Activated naive CD4-positive, alpha-beta T cell treated with Interleukin-2 at 50 U/mL for 16 hours (primary cell): ENCODE measurements around the gene NFKBIE.

ENCODE experiments used
- DNase-seq: peaks from one replicate; pipeline ENCODE4 v3.0.0-alpha.2; 2020

Gene NFKBIE

DNA sequence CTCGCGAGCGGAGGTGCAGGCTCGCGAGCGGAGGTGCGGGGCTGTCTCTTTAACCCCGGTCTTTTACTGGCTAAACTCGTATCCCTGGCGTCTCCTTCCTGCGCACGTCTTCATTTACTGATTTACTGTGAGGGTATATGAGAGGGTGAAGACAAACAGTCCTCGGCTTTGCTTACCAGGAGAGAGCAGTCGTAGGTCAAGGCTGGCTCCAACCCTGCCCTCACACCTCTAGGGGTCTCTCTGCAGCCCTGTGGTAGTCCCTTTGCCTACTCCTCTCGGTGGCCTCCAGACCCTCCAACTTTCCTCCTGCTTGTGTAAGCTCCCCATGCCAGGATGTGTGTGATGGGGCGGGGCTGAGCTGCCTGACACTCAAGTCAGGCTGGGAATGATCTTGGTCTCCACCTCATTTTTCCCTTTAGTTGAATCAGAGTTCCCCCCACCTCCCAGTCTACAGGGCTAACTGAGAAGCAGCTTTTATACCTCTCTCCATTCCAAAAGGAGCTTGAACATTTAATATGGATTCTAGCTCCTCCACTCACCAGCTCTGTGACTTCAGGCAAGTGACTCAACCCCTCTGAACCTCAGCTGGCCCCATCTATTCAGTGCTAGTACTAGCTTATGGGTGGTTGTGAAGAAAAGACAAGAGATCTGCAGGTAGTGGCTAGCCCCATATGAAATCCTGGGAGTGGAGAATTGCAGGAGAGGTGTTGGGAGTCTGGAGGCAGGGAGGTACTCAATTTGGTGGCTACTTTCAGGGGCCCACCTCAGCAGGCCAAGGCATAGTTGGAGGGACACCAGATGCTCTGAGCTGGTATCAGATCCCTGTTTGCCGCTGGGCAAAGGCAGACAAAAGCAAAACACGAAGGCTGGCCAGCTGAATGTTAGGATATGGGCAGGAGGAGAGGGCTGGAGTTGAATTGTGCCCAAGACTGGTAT, 41.1 kb downstream of the NFKBIE start:
- DNase-seq: peak; percentile 17

DNA sequence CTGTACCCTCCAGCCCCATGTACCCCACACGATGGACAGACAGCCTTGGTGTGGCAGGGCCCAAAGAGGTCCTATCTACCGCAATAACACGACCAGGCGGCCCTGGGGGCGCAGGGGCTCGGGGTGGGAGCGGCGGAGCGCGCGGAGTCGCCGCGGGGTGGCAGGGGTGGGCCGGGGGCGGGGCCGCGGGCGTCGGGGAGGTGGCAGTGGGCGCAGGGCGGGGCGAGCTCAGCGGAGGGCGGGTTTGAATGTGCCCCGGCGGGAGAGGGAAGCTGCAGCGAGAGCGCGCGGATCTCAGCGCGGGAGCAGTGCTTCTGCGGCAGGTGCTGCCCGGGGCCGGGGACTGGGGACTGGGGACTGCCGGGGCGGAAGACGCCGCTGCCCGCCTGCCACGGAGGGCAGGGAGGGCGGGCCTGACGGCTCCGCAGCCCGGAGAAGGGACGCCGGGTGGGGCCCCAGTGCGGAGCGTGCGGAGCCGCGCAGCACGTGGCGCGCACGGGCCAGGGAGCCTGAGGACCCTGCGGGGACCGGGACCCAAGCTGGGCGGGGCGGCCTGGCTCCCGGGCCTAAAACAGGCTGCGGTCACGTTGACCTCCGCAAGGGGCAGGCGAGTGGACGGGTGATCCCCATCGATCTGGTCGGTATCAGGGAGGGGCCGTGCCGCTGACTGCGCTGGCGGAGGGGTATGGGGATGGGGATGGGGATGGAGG, 41.9 kb downstream of the NFKBIE start, which contains the start of gene SLC29A1:
SLC29A1 (plus strand) TSS at position 277 of the 710 bp plus-strand sequence. CDS start 3,719 bp downstream, outside the sequence.
- peak; percentile 85 for DNase-seq

GRCh38 chr6:44222486-44223318, 42.6 kb downstream of the NFKBIE start:
- peak; percentile 19 for DNase-seq

- no peak for DNase-seq
These were observed 43.4 kb downstream of the NFKBIE start for GRCh38 chr6:44221961-44222335.

DNA sequence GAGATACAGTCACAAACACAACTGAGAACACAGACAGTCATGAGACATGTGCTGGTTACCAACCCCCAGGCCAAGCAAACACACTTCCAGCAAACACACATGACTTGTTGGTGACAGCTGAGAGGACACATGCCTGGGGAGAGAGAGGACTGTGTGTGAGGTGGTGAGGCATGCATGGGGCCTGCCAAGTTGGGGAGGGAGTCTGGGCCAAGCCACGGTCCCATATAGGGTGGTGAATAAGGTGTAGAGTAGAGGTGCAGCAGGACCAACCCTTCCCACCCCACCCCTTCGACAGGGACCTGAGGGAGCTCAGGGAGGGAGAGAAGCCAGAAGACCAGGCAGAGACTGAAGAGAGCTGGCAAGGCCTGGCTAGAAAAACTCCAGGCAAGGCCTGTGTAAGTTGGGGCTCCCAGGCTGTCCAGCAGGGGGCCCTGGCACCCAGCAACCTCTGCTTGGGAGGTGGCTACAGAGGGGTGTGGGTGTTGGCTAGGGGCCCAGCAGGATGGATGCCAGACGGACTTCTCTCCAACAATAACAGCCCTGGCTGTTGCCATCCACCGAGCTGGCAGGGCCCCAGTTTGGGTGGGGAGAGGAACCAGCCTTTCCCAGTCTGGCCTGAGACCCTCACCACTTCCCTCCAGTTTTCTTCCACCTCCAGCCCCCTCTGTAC, 43.9 kb downstream of the NFKBIE start:
- peak; percentile 76 for DNase-seq

- DNase-seq: no peak
These were observed 44.4 kb downstream of the NFKBIE start for GRCh38 chr6:44220913-44221290.

DNA sequence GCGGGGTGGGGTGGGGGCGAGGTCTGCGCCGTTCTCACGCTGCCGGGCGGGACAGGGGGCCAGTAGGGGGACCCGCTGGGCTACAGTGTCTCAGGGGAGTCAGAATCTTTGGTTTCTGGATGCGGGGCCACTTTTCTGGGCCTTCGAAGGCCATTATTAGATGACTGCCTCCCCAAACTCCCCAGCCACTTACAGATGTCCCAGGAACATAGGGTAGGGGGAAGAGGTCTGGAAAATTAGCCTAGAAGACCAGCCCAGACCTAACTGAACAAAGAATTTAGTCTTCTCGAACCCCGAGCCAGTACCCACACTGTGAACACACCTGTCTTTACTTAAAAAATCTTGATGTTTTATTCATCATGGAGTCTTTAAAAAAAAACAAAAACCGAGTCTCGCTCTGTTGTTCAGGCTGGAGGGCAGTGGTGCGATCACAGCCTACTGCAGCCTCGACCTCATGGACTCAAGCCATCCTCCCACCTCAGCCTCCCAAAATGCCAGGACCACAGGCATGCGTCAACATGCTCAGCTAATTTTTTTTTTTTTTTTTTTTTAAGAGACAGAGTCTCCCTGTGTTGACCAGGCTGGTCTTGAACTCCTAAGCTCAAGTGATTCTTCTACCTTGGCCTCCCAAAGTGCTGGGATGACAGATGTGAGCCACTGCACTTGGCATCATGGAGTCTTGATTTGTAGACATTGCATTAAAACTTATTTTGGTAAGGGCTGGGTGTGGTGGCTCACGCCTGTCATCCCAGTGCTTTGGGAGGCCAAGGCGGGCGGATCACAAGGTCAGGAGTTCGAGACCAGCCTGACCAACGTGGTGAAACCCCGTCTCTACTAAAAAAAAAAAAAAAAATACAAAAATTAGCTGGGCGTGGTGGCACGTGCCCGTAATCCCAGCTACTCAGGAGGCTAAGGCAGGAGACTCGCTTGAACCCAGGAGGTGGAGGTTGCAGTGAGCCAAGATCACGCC, 45.3 kb downstream of the NFKBIE start:
- no peak for DNase-seq

DNA sequence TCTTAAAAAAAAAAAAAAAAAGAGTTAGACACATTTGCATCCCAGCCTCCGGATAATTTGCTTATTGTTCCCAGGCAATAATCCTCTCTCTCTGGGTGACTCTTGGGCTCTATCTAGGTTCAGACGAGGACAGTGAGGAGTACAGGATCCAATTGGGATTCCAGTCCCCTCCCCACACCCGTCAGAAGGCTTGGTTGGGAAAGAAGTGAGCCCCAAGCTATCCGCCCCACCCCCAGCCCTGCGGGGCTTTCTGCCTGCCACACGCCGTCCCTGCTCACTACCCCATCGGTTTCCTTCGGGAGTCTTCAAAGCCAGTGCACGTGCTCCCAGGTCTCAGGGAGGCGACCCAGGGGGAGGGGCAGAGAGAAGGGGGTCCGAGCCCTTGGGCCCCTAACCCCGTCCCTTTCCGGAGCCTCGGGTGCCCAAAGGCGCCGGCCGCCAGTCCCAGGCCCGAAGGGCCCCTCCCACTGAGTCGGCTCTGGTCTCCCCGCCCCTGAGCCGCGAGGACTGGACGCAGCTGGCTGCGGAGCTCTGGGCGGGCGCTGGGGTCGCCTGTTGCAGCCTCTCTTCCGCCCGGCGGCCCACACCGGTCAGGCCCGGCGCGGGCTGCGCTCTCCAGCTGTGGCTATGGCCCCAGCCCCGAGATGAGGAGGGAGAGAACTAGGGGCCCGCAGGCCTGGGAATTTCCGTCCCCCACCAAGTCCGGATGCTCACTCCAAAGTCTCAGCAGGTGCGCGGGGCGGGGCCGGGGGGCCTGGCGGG, 46.1 kb downstream of the NFKBIE start:
- DNase-seq: peak; percentile 20

DNA sequence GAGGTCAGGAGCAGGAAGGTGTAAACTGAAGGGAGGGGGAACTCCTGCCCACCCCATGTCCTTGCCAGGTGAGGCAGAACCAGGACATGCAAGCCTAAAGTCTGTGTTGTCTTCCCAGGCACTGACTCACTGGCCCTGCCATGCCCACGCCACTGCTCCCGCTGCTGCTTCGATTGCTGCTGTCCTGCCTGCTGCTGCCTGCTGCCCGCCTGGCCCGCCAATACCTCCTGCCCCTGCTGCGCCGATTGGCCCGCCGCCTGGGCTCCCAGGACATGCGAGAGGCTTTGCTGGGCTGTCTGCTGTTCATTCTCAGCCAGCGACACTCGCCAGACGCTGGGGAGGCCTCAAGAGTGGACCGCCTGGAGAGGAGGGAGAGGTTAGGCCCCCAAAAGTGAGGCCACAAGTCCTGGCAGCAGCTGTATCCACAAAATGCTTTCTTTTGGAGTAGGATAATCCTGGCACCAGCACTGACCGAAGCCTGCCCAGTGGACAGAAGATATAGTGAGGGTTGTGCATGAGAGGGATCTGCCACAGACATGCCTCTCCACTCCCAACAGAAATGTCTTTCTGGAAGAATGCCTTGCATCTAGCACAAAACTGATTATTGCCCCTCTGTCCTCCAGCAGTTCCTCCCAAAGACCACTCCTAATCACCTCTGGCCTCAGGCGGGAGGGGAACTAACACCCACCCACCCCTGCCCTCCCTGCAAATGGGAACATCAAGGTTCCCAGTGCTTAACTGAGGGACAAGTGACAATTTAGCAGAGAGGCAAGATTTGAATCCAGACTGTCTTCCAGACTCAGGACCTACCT, 47.8 kb downstream of the NFKBIE start:
- DNase-seq: no peak

DNA sequence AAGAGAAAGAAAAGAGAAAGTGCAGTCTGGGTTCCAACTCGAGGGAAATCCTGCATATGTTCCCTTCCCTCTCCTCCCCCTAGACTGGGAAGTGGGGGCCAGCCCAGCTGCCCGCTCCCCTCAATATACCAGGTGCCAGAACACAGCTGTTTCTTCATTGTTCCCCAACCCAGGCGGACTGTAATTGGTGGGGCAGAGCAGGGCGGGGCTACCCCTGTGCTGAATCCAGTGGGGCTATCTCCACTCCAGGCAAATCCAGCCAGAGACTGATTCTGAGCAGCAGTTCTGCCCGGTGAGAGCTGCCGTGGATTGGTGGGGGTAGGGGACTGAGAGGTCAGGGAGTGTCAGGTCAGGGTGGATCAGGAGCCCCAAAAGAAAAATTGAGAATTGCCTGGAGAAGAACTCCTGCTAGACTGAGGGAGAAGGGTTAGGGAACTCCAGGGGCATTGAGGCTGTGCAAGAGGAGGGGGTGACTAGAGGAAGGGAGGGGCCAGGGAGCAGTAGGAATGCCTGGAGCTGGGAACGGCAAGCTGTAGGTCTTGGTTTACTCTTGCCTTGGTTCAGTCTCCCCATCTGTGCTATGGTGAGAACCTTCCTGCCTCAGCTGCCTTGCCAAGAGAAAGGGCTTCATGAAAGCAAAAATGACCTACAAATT, 48.5 kb downstream of the NFKBIE start, which contains the start of gene MYMX:
MYMX (plus strand) TSS at position 250 of the 655 bp plus-strand sequence. CDS start 546 bp downstream, outside the sequence.
- no peak for DNase-seq

DNA sequence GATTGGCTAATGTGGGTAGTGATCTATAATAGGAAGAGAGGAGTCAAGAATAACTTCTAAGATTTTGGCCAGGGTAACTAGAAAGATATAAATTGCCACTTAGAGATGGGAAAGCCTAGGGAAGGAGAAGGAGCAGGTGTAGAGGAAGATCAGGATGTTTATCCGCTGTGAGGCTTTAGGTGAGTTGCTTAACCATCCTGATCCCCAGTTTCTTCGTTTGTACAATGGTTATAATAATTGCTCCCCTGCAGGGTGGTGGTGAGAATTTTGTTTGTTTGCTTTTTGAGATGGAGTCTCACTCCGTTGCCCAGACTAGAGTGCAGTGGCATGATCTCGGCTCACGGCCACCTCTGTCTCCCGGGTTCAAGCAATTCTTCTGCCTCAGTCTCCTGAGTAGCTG, 51.0 kb downstream of the NFKBIE start:
- no peak for DNase-seq

DNA sequence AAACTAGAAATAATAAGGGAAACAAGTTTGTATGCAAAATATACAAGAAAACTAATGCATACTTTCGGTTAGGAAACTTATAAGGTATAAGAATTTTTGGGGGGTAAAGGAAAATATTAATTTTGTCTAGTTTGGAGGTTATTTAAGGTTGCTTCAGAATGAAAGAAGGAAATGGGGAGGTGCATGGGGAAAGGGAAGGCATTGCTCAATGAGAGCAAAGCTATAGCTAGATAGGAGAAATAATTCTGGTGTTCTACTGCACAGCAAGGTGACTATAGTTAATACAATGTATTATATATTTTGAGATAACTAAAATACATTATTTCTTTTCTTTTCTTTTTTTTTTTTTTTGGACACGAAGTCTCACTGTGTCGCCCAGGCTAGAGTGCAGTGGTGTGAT, 54.1 kb downstream of the NFKBIE start:
- DNase-seq: no peak
